HCT116 (cell line): ENCODE measurements around the gene COL23A1. TPM values are rescaled to one million over a fixed set of nuclear protein-coding genes. Genes with fewer than 3 reads are reported as not detected.

Source experiments
- ATAC-seq: fragments of 200-7000 bp; cut with Tn5 transposase; 2 replicates; pipeline ENCODE4 v1.9.1; 2020; ENCODE audit warnings: mild to moderate bottlenecking, moderate library complexity
- BruUV-seq: library from RNA; stranded (reverse); fragments of 400-500 nt; replicated peaks from 2 replicates; lab custom pipeline; 2021; lab: Mats Ljungman, UMichigan
- CTCF ChIA-PET: fragments of 300-600 bp; sonication (Branson Sonifier 250); formaldehyde crosslinking; loops from one replicate; lab custom pipeline; 2021; ENCODE audit warnings: antibody characterized with exemption; lab: Charles Lee
- POLR2A ChIA-PET: fragments of 300-600, 350-600 bp; sonication (Branson Sonifier 250); formaldehyde crosslinking; loops from one replicate; lab custom pipeline; 2021; ENCODE audit warnings: antibody characterized with exemption; lab: Charles Lee
- RAD21 ChIA-PET, 2 experiments: fragments of 300-600 bp; sonication (Branson Sonifier 250); formaldehyde crosslinking; loops; one replicate each; lab custom pipeline; 2023; ENCODE audit warnings: low total read pairs in 2 of 2; ENCODE audit not compliant: uncharacterized antibody in 2 of 2, unreplicated experiment in 2 of 2, low non-redundant PET in 1 of 2; lab: Charles Lee
- DNase-seq: peaks from one replicate; pipeline ENCODE4 v3.0.0-alpha.2; 2010; ENCODE audit warnings: low read depth, low spot score
- H2AFZ ChIP-seq: fragments of 200-600 bp; shearing (Covaris generic), sonication (generic); 2 replicates; pipeline ENCODE4 v1.6.1; 2017; ENCODE audit warnings: low read depth, mixed run types, mixed read lengths, antibody characterized with exemption, low read length; ENCODE audit not compliant: poor library complexity, severe bottlenecking
- H3K27ac ChIP-seq: 2 replicates; pipeline ENCODE4 v1.5.1; 2012; ENCODE audit warnings: low read depth, low read length
- H3K27me3 ChIP-seq: fragments of 200-600 bp; sonication (generic); 2 replicates; pipeline ENCODE4 v1.6.1; 2016; ENCODE audit warnings: mixed run types, low read length, mixed read lengths; ENCODE audit not compliant: insufficient read depth
- H3K36me3 ChIP-seq, 2 experiments: fragments of 200-500 bp in 1 of 2; fragments of 200-600 bp in 1 of 2; sonication (Bioruptor generic) in 1 of 2; sonication (generic) in 1 of 2; 2 replicates each; pipeline versions ENCODE4 v1.5.1 to v1.6.1; 2014 to 2016; ENCODE audit warnings: low read length in 2 of 2, inconsistent platforms in 1 of 2, mixed read lengths in 1 of 2, mixed run types in 1 of 2; ENCODE audit not compliant: insufficient read depth in 2 of 2, control insufficient read depth in 1 of 2
- H3K4me1 ChIP-seq, 2 experiments: fragments of 200-600 bp in 1 of 2; sonication (generic) in 1 of 2; 2 replicates each; pipeline versions ENCODE4 v1.5.1 to v1.6.1; 2012 to 2017; ENCODE audit warnings: low read length in 2 of 2, inconsistent platforms in 1 of 2, mild to moderate bottlenecking in 1 of 2, mixed read lengths in 1 of 2, mixed run types in 1 of 2, moderate library complexity in 1 of 2; ENCODE audit not compliant: insufficient read depth in 2 of 2, control insufficient read depth in 1 of 2
- H3K4me2 ChIP-seq: fragments of 200-600 bp; sonication (generic); 2 replicates; pipeline ENCODE4 v1.6.1; 2017; ENCODE audit warnings: mixed run types, low read length, mixed read lengths
- H3K4me3 ChIP-seq, 2 experiments: fragments of 200-600 bp in 1 of 2; sonication (generic) in 1 of 2; replicated peaks in 1 of 2; 2 replicates each; pipeline ENCODE4 v1.5.1; 2011 to 2016; ENCODE audit warnings: low read length in 2 of 2, control low read depth in 1 of 2, low read depth in 1 of 2, mild to moderate bottlenecking in 1 of 2, mixed read lengths in 1 of 2, mixed run types in 1 of 2
- H3K79me2 ChIP-seq: fragments of 200-600 bp; sonication (generic); 2 replicates; pipeline ENCODE4 v1.6.1; 2017; ENCODE audit warnings: mild to moderate bottlenecking, mixed run types, low read length, moderate library complexity, mixed read lengths; ENCODE audit not compliant: insufficient read depth
- H3K9ac ChIP-seq: fragments of 200-600 bp; sonication (generic); 2 replicates; pipeline ENCODE4 v1.6.1; 2016; ENCODE audit warnings: low read length, mixed read lengths
- H3K9me2 ChIP-seq: fragments of 200-600 bp; sonication (generic), shearing (Covaris generic); 2 replicates; pipeline ENCODE4 v1.6.1; 2017; ENCODE audit warnings: mixed run types, mild to moderate bottlenecking, moderate library complexity; ENCODE audit not compliant: insufficient read depth
- H3K9me3 ChIP-seq, 2 experiments: fragments of 200-500 bp in 1 of 2; fragments of 200-600 bp in 1 of 2; sonication (Bioruptor generic) in 1 of 2; sonication (generic) in 1 of 2; 2 replicates each; pipeline ENCODE4 v1.6.1; 2014 to 2017; ENCODE audit warnings: low read length in 2 of 2, mixed read lengths in 2 of 2, inconsistent platforms in 1 of 2, low read depth in 1 of 2, mild to moderate bottlenecking in 1 of 2, mixed run types in 1 of 2, moderate library complexity in 1 of 2; ENCODE audit not compliant: control insufficient read depth in 1 of 2, insufficient read depth in 1 of 2
- H4K20me1 ChIP-seq: fragments of 200-600 bp; sonication (generic), shearing (Covaris generic); 2 replicates; pipeline ENCODE4 v1.6.1; 2017; ENCODE audit warnings: mixed run types, mild to moderate bottlenecking, moderate library complexity; ENCODE audit not compliant: insufficient read depth
- CBX3 ChIP-seq: IDR thresholded peaks from 2 replicates; pipeline ENCODE4 v1.6.1; 2012; ENCODE audit warnings: low read depth
- EGR1 ChIP-seq: IDR thresholded peaks from 2 replicates; pipeline ENCODE4 v1.6.1; 2012; ENCODE audit warnings: low read depth
- EZH2 ChIP-seq: fragments of 200-600 bp; sonication (generic); IDR thresholded peaks from 2 replicates; pipeline ENCODE4 v1.6.1; 2017; ENCODE audit warnings: antibody characterized with exemption, mixed run types
- EZH2phosphoT487 ChIP-seq: fragments of 200-600 bp; IDR thresholded peaks from 2 replicates; pipeline ENCODE4 v1.6.1; 2018; ENCODE audit warnings: antibody characterized with exemption, borderline replicate concordance
- FOSL1 ChIP-seq: IDR thresholded peaks from 2 replicates; pipeline ENCODE4 v1.6.1; 2012; ENCODE audit warnings: low read depth
- JUND ChIP-seq: IDR thresholded peaks from 2 replicates; pipeline ENCODE4 v1.6.1; 2012
- MAX ChIP-seq: IDR thresholded peaks from 2 replicates; pipeline ENCODE4 v1.6.1; 2012
- POLR2AphosphoS5 ChIP-seq: IDR thresholded peaks from 2 replicates; pipeline ENCODE4 v1.6.1; 2011; ENCODE audit warnings: mild to moderate bottlenecking, low read depth, low read length, moderate library complexity
- RAD21 ChIP-seq: IDR thresholded peaks from 2 replicates; pipeline ENCODE4 v1.6.1; 2012; ENCODE audit warnings: low read depth, mild to moderate bottlenecking
- SIN3A ChIP-seq: IDR thresholded peaks from 2 replicates; pipeline ENCODE4 v1.6.1; 2012; ENCODE audit warnings: low read depth
- SP1 ChIP-seq: IDR thresholded peaks from 2 replicates; pipeline ENCODE4 v1.6.1; 2012; ENCODE audit warnings: low read depth
- TCF7L2 ChIP-seq: IDR thresholded peaks from 2 replicates; pipeline ENCODE4 v1.7.0; 2011; ENCODE audit warnings: borderline replicate concordance, inconsistent platforms; ENCODE audit not compliant: insufficient read depth, insufficient read length; ENCODE audit errors: extremely low read depth
- YY1 ChIP-seq: IDR thresholded peaks from 2 replicates; pipeline ENCODE4 v1.6.1; 2011; ENCODE audit warnings: low read length, low read depth, moderate library complexity, mild to moderate bottlenecking; ENCODE audit not compliant: insufficient replicate concordance; ENCODE audit errors: extremely low read depth
- ZFX ChIP-seq: fragments of 450-650 bp; IDR thresholded peaks from 2 replicates; pipeline ENCODE4 v1.6.1; 2017
- ZNF274 ChIP-seq: fragments of 200-500 bp; sonication (Bioruptor generic); IDR thresholded peaks from 2 replicates; pipeline ENCODE4 v1.6.1; 2014; ENCODE audit warnings: mild to moderate bottlenecking, low read depth, low read length, inconsistent platforms
- intact Hi-C: fragments of 100-400 bp; cut with micrococcal nuclease; formaldehyde crosslinking; loops from 2 replicates; pipeline ENCODE4 v1.10.0; 2022
- total RNA-seq: library from RNA; stranded (reverse); gene quantifications from one replicate; pipeline ENCODE4 v1.2.1, GENCODE V29; 2021; ENCODE audit not compliant: unreplicated experiment
- TF ChIP-seq, protein P1 (sequence below): IDR thresholded peaks from 2 replicates; pipeline ENCODE4 v1.6.1; 2011; ENCODE audit warnings: mild to moderate bottlenecking, low read length, moderate library complexity; ENCODE audit not compliant: insufficient replicate concordance; ENCODE audit errors: extremely low read depth

The COL23A1 gene
- total RNA-seq, 1 experiment from 2014 or later, result not detected

DNA sequence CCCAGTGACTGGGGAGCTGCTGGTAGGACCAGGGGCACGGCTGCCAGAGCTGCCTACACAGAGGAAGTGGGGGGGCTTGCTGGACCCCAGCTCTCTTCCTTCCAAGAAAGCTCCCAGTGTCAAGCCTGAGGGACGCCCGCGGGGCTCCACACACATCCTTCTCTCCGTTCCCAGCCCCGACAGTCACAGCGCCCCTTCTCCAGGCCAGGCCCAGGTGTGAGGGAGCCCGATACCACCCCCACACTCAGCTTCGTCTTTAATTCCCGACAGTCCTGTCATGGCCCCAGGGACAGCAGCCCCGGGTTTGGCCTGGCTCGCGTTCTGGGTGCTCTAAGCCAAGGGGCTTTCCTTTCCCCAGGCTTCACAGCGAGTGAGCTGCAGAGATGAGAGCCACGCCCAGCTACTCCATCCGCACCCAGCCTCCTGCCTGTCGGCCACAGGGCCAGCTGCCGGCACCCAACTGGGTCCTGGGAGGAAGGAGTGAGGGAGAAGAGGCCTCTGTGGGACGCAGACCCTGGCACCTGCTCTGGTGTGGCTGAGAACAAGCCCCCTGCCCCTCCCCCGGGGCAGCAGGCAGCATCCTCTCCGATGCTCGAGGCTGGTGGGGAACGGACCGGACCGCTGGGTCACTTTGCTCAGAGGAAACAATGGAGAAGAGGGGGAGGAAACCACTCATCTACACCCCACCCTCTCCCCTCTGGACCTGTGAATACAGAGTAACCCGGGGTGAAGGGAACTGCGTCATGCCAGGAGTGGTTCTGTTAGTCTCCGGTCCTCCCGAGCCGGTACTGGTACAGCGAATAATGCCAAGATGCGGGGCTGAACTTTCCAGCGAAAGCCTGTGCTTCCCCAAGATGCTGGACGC lies 303.7 kb downstream of the COL23A1 start:
- ChIA-PET CTCF (no interaction called here), RAD21 (no interaction called here)
- no peaks in the 10 kb centered on the region for H3K36me3 ChIP-seq
- no peak for DNase-seq
- intact Hi-C loops, result no loop called here
- no peak for ATAC-seq
- H3K9ac ChIP-seq, result no peak overlapping the region
- H2AFZ ChIP-seq, result no peak overlapping the region
- peaks cover 4% of the 10 kb centered on the region; the same call in 1 of the 2 replicates for H3K27me3 ChIP-seq
- no peak overlapping the region for H3K27ac ChIP-seq
- no peaks in the 10 kb centered on the region for H3K79me2 ChIP-seq
- no peaks in the 10 kb centered on the region for H4K20me1 ChIP-seq
- TF ChIP-seq EZH2 (no peak), RAD21 (no peak), YY1 (no peak), TCF7L2 (no peak), SIN3A (no peak), EGR1 (no peak), EZH2phosphoT487 (no peak), MAX (no peak), ZNF274 (no peak), ZFX (no peak), CBX3 (no peak), JUND (no peak), POLR2AphosphoS5 (no peak), SP1 (no peak), FOSL1 (no peak)
- TF ChIP-seq, protein P1, sequence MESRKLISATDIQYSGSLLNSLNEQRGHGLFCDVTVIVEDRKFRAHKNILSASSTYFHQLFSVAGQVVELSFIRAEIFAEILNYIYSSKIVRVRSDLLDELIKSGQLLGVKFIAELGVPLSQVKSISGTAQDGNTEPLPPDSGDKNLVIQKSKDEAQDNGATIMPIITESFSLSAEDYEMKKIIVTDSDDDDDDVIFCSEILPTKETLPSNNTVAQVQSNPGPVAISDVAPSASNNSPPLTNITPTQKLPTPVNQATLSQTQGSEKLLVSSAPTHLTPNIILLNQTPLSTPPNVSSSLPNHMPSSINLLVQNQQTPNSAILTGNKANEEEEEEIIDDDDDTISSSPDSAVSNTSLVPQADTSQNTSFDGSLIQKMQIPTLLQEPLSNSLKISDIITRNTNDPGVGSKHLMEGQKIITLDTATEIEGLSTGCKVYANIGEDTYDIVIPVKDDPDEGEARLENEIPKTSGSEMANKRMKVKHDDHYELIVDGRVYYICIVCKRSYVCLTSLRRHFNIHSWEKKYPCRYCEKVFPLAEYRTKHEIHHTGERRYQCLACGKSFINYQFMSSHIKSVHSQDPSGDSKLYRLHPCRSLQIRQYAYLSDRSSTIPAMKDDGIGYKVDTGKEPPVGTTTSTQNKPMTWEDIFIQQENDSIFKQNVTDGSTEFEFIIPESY, result no peak
- TF ChIP-seq, all 23 proteins: peak for 0
- Histone ChIP-seq H3K4me1 (no peaks in the 10 kb centered on the region), H3K4me2 (no peak overlapping the region), H3K9me3 (peaks cover 0 to 11% of the 10 kb centered on the region in 2 experiments; a peak in 1 of 4 replicates), H3K4me3 (no peak overlapping the region), H3K9me2 (no peaks in the 10 kb centered on the region)
- BruUV-seq, result no TSS peak
- POLR2A ChIA-PET, result interaction anchor here (0.6 kb wide), 1 partner anchor 444 kb away, joined by 3 read pairs; the partner anchor contains the start of gene ZNF354A
